PC-3 (cell line): ENCODE results near the gene EXOC6. TPM values are rescaled to one million over a fixed set of nuclear protein-coding genes. Genes with fewer than 3 reads are reported as not detected.

Experiments used
- ATAC-seq: fragments of 200-7000 bp; cut with Tn5 transposase; 2 replicates; pipeline ENCODE4 v1.9.1; 2020; ENCODE audit warnings: mild to moderate bottlenecking, moderate library complexity
- BruUV-seq: library from RNA; stranded (reverse); fragments of 400-500 nt; replicated peaks from 2 replicates; lab custom pipeline; 2021; lab: Mats Ljungman, UMichigan
- CTCF ChIA-PET: fragments of 300-600 bp; sonication (Branson Sonifier 250); formaldehyde crosslinking; loops from one replicate; lab custom pipeline; 2022; ENCODE audit warnings: antibody characterized with exemption; lab: Charles Lee
- POLR2A ChIA-PET: fragments of 300-600 bp; sonication (Branson Sonifier 250); formaldehyde crosslinking; loops from one replicate; lab custom pipeline; 2022; ENCODE audit warnings: antibody characterized with exemption; ENCODE audit not compliant: unreplicated experiment; lab: Charles Lee
- DNase-seq: peaks from one replicate; pipeline ENCODE4 v3.0.0-alpha.2; 2015
- H2AFZ ChIP-seq: fragments of 300-600 bp; sonication (generic); 2 replicates; pipeline ENCODE4 v1.6.0; 2016; ENCODE audit warnings: antibody characterized with exemption, low read length
- H3F3A ChIP-seq: fragments of 300-600 bp; sonication (generic); one replicate; pipeline ENCODE4 v1.6.0; 2017; ENCODE audit warnings: antibody characterized with exemption, low read length, control low read depth, mild to moderate bottlenecking; ENCODE audit not compliant: unreplicated experiment
- H3K27ac ChIP-seq: fragments of 300-600 bp; sonication (generic); 2 replicates; pipeline ENCODE4 v1.5.1; 2016; ENCODE audit warnings: mild to moderate bottlenecking, low read length
- H3K27me3 ChIP-seq: fragments of 300-600 bp; sonication (generic); 2 replicates; pipeline ENCODE4 v1.6.1; 2016; ENCODE audit warnings: low read length, mixed read lengths
- H3K36me3 ChIP-seq: fragments of 300-600 bp; sonication (generic); 2 replicates; pipeline ENCODE4 v1.6.1; 2016; ENCODE audit warnings: low read depth, mixed run types, low read length, mixed read lengths
- H3K4me1 ChIP-seq: fragments of 300-600 bp; sonication (generic); 2 replicates; pipeline ENCODE4 v1.5.1; 2016; ENCODE audit warnings: low read length; ENCODE audit not compliant: insufficient read depth
- H3K4me2 ChIP-seq: fragments of 300-600 bp; sonication (generic); 2 replicates; pipeline ENCODE4 v1.6.0; 2016; ENCODE audit warnings: low read length
- H3K4me3 ChIP-seq: fragments of 300-600 bp; sonication (generic); 2 replicates; pipeline ENCODE4 v1.5.1; 2016; ENCODE audit warnings: mild to moderate bottlenecking, low read length, mixed read lengths
- H3K79me2 ChIP-seq: fragments of 300-600 bp; sonication (generic); 2 replicates; pipeline ENCODE4 v1.6.1; 2017; ENCODE audit warnings: low read length, mixed read lengths
- H3K9ac ChIP-seq: fragments of 300-600 bp; sonication (generic); 2 replicates; pipeline ENCODE4 v1.6.0; 2016; ENCODE audit warnings: mild to moderate bottlenecking, low read length
- H3K9me2 ChIP-seq: fragments of 300-600 bp; sonication (generic); replicated peaks from 2 replicates; pipeline ENCODE4 v1.6.1; 2016; ENCODE audit warnings: mixed run types, low read length, mixed read lengths
- H3K9me3 ChIP-seq: fragments of 300-600 bp; sonication (generic); 2 replicates; pipeline ENCODE4 v1.6.1; 2016; ENCODE audit warnings: low read length, mixed read lengths
- H4K20me1 ChIP-seq: fragments of 300-600 bp; sonication (generic); 2 replicates; pipeline ENCODE4 v1.6.1; 2016; ENCODE audit warnings: low read length, mixed read lengths
- EZH2 ChIP-seq: fragments of 300-600 bp; sonication (generic); IDR thresholded peaks from one replicate; pipeline ENCODE4 v1.6.1; 2017; ENCODE audit warnings: antibody characterized with exemption, mild to moderate bottlenecking, low read length; ENCODE audit not compliant: unreplicated experiment
- EZH2phosphoT487 ChIP-seq: fragments of 300-600 bp; sonication (generic); IDR thresholded peaks from 2 replicates; pipeline ENCODE4 v1.6.1; 2018; ENCODE audit warnings: mild to moderate bottlenecking, antibody characterized with exemption, low read length, borderline replicate concordance
- intact Hi-C: fragments of 100-400 bp; cut with micrococcal nuclease; formaldehyde crosslinking; loops from 2 replicates; pipeline ENCODE4 v1.9.0; 2023
- total RNA-seq: library from RNA; depleted of rRNA; stranded (reverse); fragments of >200 nt; gene quantifications from 2 replicates; pipeline ENCODE4 v1.2.3, GENCODE V29; 2014
- TF ChIP-seq, protein P1 (sequence below): fragments of 300-600 bp; sonication (generic); conservative IDR thresholded peaks from 2 replicates; pipeline ENCODE4 v1.5.1; 2017; ENCODE audit warnings: antibody characterized with exemption, low read depth, mild to moderate bottlenecking, low read length

EXOC6 gene
- total RNA-seq, 1 experiment from 2014 or later, result 5.7 TPM

- TF ChIP-seq EZH2 (no peak), EZH2phosphoT487 (no peak)
- TF ChIP-seq, protein P1, sequence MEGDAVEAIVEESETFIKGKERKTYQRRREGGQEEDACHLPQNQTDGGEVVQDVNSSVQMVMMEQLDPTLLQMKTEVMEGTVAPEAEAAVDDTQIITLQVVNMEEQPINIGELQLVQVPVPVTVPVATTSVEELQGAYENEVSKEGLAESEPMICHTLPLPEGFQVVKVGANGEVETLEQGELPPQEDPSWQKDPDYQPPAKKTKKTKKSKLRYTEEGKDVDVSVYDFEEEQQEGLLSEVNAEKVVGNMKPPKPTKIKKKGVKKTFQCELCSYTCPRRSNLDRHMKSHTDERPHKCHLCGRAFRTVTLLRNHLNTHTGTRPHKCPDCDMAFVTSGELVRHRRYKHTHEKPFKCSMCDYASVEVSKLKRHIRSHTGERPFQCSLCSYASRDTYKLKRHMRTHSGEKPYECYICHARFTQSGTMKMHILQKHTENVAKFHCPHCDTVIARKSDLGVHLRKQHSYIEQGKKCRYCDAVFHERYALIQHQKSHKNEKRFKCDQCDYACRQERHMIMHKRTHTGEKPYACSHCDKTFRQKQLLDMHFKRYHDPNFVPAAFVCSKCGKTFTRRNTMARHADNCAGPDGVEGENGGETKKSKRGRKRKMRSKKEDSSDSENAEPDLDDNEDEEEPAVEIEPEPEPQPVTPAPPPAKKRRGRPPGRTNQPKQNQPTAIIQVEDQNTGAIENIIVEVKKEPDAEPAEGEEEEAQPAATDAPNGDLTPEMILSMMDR, result no peak
- ChIA-PET POLR2A (no interaction called here), CTCF (no interaction called here)
- Histone ChIP-seq H3F3A (no peaks in the 10 kb centered on the region), H2AFZ (no peak overlapping the region), H3K4me3 (no peak overlapping the region), H3K79me2 (no peaks in the 10 kb centered on the region), H3K9me3 (no peaks in the 10 kb centered on the region), H3K9me2 (no peaks in the 10 kb centered on the region), H3K9ac (no peak overlapping the region), H3K36me3 (no peaks in the 10 kb centered on the region), H3K27ac (no peak overlapping the region), H4K20me1 (no peaks in the 10 kb centered on the region), H3K27me3 (no peaks in the 10 kb centered on the region), H3K4me2 (no peak overlapping the region), H3K4me1 (peaks cover 14% of the 10 kb centered on the region)
- DNase-seq (no peak), ATAC-seq (no peak)
- intact Hi-C loops, result no loop called here
- no TSS peak for BruUV-seq
Observed at GRCh38 chr10:93062514-93063143, 214.3 kb downstream of the EXOC6 start.

GRCh38 chr10:93063144-93063976 is 215.0 kb downstream of the EXOC6 start:
- no TSS peak for BruUV-seq

GRCh38 chr10:93063977-93064660 is 215.8 kb downstream of the EXOC6 start:
- ATAC-seq (no peak), DNase-seq (no peak)
- Histone ChIP-seq H3K4me3 (no peak overlapping the region), H4K20me1 (no peaks in the 10 kb centered on the region), H3K36me3 (no peaks in the 10 kb centered on the region), H3K4me2 (no peak overlapping the region), H3K9me2 (no peaks in the 10 kb centered on the region), H2AFZ (no peak overlapping the region), H3K9me3 (no peaks in the 10 kb centered on the region), H3K79me2 (no peaks in the 10 kb centered on the region), H3F3A (no peaks in the 10 kb centered on the region), H3K9ac (no peak overlapping the region), H3K27me3 (no peaks in the 10 kb centered on the region), H3K27ac (no peak overlapping the region), H3K4me1 (peaks cover 1% of the 10 kb centered on the region; the same call in 1 of the 2 replicates)
- ChIA-PET CTCF (interaction anchor here (0.6 kb wide), 1 partner anchor 619 kb away, joined by 3 read pairs; no protein-coding TSS in a partner anchor), POLR2A (no interaction called here)
- no TSS peak for BruUV-seq
- TF ChIP-seq, protein P1, result no peak
- no peak for TF ChIP-seq EZH2phosphoT487
- TF ChIP-seq EZH2, result no peak
- intact Hi-C loops, result no loop called here

More at GRCh38 chr10:93063144-93063976, 215.0 kb downstream of the EXOC6 start:
- ChIA-PET POLR2A (no interaction called here), CTCF (interaction anchor here (0.6 kb wide), 1 partner anchor 620 kb away, joined by 3 read pairs; no protein-coding TSS in a partner anchor)
- intact Hi-C loops, result no loop called here
- no peak overlapping the region for H3K27ac ChIP-seq
- H3K4me1 ChIP-seq, result peaks cover 9% of the 10 kb centered on the region
- H3K9me2 ChIP-seq, result no peaks in the 10 kb centered on the region
- no peaks in the 10 kb centered on the region for H3F3A ChIP-seq
- H3K4me3 ChIP-seq, result no peak overlapping the region
- H3K9me3 ChIP-seq, result no peaks in the 10 kb centered on the region
- no peak overlapping the region for H2AFZ ChIP-seq
- H4K20me1 ChIP-seq, result no peaks in the 10 kb centered on the region
- no peak for TF ChIP-seq EZH2
- TF ChIP-seq EZH2phosphoT487, result no peak
- H3K9ac ChIP-seq, result no peak overlapping the region
- no peak overlapping the region for H3K4me2 ChIP-seq
- no peak for ATAC-seq
- DNase-seq, result no peak
- no peaks in the 10 kb centered on the region for H3K36me3 ChIP-seq
- no peaks in the 10 kb centered on the region for H3K79me2 ChIP-seq
- H3K27me3 ChIP-seq, result no peaks in the 10 kb centered on the region
